Stimulated activated naive CD4-positive, alpha-beta T cell (primary cell): Measurements from ENCODE around the gene ACLY.
"Not testable (repeated sequence)": the region's sequence is repeated elsewhere in the genome, so short reads cannot be mapped to it uniquely, and the experiment has no call there.

Experiments
- DNase-seq, 6 experiments: peaks; one replicate each; lab custom pipeline; 2025; lab: John Stamatoyannopoulos, UW

Gene ACLY

DNA sequence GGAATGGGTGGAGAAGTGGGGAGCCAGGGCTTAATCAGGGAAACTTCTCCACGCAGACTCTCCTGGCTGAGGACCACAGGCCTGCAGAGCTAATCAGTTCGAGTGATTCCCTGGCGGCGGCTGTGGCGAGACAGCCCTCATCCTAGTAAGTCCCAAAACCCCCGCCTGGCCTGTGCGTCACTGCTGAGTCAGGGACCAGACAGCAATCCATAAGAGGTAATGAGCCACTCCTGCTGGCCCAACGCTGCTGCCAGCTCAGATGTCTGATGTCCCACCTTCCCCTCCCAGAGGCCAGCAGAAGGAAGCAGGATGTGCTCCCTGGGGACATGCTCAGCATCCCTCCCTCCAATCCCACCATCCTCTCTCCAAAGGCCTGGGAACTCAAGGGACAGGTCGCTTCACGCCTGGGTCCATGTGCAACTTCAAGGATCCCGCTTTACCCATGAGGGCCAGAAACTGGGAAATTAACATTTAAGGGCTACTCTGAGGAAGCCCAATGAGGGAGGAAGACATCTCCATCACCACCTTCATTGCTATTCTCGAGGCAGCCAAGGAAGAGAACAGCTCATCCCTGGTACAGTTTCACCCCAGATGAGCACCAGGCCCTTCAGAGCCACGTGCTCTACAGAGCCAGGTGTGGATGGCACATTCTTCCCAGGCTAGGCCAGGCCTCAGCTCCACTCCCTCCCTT is 7.9 kb downstream of the ACLY start:
- DNase-seq: no peak

GRCh38 chr17:41909088-41909487 is 9.7 kb downstream of the ACLY start:
- DNase-seq: no peak

DNA sequence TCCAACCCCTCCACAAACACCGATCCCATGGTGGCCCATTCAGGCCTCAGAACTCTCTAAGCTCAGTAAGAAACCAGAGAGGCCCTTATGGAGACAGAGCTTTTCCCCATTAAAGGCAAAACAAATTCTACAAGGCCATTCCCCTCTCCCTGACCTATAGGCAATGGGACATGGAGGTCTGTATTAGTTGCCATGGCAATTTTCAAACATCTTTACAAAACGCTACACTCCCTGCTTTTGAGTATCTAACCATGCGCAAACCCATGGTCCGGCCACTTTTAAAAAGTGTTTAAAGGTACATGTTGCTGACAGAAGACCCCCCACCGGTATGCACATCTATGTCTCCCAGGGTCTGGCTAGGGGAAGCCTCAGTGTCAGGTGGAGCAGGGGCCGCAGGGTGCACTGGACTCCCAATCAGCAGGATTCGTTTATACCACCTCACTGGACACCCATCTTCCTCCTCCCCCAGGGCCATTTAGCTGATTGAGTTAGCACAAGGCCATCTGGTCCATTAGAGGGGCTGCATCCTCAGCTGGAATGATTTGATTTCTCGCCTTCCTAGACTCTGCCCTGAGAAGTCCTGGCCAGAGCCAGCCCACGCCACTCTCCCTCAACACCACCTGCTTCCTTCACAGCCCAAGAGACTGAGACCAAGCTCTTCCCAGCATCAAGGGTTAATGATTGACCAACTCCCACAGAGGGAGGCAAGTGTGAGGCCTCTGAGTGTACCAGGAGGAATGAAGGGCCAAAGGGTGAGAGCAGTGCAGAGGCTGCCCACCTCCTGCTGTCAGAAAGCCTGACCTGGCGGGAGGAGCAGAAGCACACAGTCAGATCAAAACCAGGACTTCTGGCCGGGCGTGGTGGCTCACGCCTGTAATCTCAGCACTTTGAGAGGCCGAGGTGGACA is 10.9 kb downstream of the ACLY start:
- DNase-seq: no peak

DNA sequence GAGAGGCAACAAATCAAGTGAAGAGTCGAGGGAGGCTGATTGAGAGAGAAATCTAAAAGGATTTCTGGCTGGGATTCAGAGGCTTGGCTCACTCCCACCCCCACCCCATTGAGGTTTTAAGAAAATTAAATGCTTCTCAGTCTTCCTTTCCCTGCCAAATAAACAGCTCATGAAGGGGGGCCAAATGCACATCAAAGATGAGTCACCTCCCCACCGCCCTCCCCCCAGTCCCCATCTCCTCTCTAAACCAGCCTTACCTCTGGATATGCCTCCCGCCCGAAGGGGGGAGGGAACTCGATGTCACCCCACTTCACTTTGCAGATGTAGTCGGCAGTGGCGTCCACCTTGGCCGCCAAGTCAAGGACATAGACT is 11.6 kb downstream of the ACLY start:
- DNase-seq: no peak

DNA sequence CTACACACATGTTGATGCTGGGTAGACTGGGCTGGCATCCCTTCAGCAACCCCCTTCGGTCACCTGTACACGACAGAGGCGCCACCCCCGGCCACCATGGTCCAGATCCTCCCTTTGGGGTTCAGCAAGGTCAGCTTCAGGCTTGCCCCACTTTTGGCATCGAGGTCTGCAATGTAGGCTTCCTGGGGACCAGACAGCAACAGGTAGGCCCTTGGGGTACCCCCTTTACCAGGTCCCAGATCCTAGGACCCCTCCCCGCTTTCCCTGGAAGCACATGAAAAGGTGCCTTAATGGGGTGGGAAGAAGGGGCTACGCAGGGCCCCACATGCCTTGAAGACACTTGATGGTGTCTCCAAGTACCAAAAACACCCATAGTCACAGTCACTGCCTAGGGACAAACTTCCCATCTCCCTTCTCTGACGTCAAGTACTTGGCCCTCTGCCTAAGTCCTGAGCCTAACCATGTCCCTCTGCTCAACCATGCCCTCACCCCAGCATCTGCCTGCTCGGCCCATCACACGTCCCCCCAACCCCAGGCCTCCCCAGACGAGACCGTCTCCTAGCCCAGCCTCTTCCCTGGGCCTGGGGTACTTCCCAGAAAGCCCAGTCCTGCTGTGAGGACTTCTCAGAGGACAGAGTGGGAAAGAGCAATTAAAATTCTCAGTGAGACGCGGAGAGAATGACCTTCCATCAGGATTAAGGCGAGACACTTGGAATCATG is 12.1 kb downstream of the ACLY start:
- DNase-seq: no peak

DNA sequence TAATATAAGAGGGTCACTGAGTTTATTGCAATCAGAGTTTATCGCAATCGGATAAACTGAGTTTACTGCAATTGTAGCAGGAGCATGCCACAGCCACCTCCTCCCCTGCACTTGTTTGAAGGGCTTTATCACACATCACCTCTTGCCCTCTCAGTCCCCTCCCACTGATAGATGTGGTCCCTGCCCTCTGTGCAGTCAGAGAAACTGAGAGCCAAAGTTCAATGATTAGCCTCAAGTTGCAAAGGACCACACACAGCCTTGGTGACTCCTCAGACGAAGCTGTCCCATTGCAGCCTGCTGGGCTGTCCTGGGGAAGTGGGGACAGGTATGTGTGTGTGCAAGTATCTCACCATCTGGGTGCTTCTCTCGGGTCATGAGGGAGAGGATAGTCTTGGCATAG is 13.6 kb downstream of the ACLY start:
- no peak for DNase-seq

DNA sequence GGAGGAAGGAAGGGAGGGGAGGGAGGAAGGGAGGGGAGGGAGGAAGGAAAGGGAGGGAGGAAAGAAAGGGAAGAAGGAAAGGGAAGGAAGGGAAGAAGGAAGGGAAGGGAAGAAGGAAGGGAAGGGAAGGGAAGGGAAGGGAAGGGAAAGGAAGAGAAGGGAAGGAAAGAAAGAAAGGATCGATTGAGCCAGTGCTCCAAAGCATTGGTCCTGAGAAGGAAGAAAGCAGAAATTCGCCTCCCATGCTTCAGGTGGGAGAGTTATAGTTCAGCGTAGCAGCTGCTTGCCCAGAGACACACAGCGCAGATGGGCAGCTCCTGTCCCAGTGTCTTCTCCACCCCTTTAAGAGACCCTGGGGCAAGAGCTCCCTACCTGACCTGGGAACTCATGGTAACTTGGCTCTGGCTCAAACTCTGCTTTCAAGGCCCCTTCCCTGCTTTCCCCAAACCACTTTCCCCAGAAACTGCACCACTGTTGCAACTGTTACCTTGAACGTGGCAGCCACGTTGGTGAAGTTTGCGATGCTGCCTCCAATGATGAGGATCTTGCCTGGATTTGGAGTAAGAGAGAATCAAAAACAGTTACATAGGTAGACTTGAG is 14.4 kb downstream of the ACLY start:
- no peak for DNase-seq

DNA sequence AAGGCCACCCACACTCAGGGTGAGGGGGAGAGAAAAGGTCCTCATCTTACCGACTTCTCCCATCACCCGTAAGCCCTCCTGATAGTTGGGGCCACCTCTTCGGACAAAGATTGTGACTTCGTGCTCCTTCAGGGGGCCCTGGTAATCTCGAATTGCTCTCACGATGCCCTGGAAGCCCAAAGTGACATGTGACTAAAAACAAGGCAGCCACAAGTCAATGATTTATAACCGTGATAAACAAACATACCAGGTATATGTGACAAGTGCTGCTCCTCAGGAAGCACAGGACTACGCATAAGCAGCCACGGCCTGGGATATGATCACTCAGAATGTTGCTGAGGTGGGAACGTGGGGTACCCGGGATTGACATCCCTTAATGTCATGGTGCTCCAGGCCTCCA is 17.1 kb downstream of the ACLY start:
- no peak for DNase-seq

DNA sequence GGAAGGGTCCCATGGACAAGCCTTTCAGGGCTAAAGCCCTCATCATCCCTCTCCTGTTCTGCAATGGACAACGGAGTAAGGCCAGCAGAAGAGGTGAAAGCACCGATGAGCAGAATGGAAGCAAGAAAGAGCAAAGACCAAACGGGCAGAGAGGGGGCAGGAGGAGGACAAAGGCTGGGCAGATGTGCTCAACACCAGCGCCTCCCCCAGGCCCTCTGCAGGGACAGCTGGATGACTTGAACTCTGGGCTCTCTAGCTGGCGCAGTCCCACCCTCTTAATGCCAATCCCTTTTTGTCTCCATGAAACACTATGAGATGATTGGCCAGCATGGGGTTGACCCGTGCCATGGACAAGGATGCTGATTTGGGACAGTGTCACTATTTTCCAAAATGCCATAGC is 22.0 kb downstream of the ACLY start:
- DNase-seq: no peak

GRCh38 chr17:41895617-41896016 is 23.1 kb downstream of the ACLY start:
- DNase-seq: no peak

DNA sequence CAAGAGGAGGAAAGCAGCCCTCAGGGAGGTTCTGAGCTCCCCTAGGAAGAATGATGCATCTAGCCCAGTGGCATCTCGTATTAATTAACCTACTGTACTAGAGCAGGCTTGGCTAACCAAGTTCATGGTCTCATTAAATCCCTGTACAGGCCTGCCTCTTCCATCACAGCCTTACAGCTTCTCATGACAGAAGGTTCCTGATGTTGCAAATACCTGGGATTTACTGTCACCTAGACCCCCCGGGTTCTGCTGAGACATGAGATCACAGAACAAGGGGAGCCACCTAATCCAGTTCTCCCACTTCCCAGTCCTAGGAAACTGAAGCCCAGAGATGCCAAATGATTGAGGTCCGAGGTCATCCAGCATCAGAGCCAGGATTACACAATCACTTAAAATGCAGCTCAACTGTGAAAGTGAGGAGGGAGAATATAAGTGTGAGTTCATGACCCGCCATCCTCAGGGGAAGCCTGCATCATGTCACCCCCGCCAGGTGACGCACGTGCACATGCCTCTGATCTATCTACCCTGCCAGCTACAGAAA is 23.9 kb downstream of the ACLY start:
- DNase-seq: no peak

DNA sequence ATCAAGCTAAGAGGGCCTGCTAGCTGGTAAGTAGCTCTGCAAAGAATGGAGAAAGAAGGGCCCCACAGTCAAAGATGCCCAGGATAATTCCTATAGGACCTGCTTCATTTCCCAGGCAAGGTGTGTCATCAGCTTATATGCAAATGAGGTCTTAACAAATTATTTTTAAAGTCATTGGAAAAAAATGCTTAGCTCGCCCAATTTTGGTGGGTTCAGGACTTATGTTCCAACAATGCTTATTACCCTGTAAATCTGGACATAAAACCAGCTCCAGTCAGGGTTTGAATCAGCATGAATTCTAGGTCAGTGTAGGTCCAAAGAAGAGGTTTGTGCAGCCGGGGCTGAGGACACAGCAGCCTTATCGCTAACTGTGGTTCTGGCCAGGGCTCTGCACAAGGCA is 25.4 kb downstream of the ACLY start:
- no peak for DNase-seq

- no peak for DNase-seq
These were observed 26.8 kb downstream of the ACLY start for GRCh38 chr17:41892021-41892376.

DNA sequence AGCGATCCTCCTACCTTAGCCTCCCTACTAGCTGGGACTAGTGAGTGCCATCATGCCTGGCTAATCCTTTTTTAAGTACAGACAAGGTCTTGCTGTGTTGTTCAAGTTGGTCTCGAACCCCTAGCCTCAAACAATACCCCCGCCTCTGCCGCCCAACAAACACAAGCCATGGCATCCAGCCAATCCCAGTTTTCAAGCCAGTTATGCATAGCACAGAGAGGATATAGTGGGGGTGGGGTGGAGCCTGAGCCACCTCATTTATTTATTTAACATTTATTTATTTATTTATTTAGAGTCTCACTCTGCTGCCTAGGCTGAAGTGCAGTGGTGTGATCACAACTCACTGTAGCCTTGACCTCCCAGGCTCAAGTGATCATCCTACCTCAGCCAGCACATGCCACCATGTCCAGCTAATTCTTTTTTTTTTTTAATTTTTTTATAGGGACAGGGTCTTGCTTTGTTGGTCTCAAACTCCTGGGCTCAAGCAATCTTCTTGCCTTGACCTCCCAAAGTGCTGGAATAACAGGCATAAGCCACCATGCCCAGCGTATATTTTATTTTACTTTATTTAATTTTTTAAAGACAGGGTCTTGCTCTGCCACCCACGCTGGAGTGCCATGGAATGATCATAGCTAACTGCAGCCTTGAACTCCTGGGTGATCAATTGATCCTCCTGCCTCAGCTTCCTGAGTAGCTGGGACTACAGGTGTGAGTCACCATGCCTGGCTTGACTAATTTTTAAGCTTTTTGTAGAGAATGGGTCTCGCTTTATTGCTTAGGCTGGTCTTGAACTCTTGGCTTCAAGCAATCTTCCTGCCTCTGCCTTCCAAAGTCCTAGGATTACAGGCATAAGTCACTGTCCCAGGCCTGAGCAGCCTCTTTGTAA is 27.4 kb downstream of the ACLY start:
- no peak for DNase-seq

- no peak for DNase-seq
These were observed 30.3 kb downstream of the ACLY start for GRCh38 chr17:41888332-41888965.

DNA sequence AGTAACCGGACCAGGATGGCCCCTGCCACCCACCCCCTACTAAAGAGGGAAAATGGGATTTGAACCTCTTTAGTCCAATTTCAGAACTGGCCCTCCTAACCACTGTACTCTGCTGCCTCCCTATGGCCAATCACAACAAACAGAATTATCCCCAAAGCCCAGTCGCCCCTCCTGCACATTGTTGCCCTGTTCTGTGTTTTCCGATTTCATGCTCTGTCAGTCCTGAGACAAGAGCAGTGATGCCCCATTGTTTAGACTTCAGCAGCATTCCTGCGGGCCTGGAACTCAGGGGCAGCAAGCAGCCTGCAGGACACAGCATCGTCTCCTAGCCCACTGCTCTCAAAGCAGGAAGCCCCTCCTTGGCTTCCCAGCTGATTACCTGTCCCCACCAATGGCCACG is 33.0 kb downstream of the ACLY start:
- no peak for DNase-seq

- DNase-seq: no peak
These were observed 36.0 kb downstream of the ACLY start for GRCh38 chr17:41882756-41883155.

DNA sequence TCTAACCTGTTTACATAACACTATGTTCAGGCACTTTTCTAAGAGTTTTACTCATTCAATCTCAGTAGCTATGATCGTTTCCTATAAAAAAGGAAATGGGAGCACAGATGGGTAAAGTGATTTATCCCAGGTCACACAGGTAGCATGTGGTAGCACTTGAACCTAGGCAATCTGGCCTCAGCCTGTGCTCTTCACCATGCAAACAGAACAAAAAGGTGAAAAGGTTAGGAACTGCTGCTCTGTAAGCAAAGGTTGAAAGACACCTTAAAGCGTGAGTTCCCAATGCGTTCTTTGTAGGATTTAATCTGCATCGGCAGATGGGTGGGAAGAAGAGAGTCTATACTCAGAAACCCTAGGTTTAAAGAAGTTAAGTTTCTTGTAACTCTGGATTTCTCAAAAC is 38.6 kb downstream of the ACLY start:
- DNase-seq: no peak

DNA sequence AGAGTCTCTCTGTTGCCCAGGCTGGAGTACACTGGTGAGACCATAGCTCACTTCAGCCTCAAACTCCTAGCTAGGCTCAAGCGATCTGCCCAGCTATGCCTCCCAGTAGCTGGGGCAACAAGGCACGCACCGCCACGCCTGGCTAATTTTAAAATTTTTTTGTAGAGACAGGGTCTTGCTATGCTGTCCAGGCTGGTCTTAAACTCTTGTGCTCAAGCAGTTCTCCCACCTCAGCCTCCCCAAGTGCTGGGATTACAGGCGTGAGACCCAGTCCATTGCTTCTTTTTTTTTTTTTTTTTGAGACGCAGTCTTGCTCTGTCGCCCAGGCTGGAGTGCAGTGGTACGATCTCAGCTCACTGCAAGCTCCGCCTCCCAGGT is 44.5 kb downstream of the ACLY start:
- DNase-seq: not testable (repeated sequence)

- no peak for DNase-seq
These were observed 45.0 kb downstream of the ACLY start for GRCh38 chr17:41873559-41874292.
